GM13977 (cell line): Measurements from ENCODE around the gene PSKH1.
A peak's percentile ranks its signal among the peaks of the same experiment; 100 is the strongest.

Experiments
- DNase-seq: peaks from one replicate; pipeline ENCODE4 v3.0.0; 2012; ENCODE audit warnings: low spot score
- in situ Hi-C: fragments of 300-500 bp; cut with MboI; formaldehyde crosslinking; loops from one replicate; pipeline ENCODE4 v1.12.0; 2022; ENCODE audit warnings: low sequenced_read_pairs, low pct_unique_long_range_greater_than_20kb, mixed read lengths, inconsistent platforms; ENCODE audit not compliant: unreplicated experiment
- TF ChIP-seq, protein P1 (sequence below): IDR thresholded peaks from 2 replicates; pipeline ENCODE4 v1.5.1; 2012; ENCODE audit warnings: mild to moderate bottlenecking, control low read depth; ENCODE audit not compliant: insufficient read depth; ENCODE audit errors: extremely low read depth, missing control alignments

The PSKH1 gene

GRCh38 chr16:67881621-67882161, 11.4 kb upstream of the PSKH1 start:
- in situ Hi-C loops = no loop called here
- DNase-seq = no peak
- TF ChIP-seq, protein P1, sequence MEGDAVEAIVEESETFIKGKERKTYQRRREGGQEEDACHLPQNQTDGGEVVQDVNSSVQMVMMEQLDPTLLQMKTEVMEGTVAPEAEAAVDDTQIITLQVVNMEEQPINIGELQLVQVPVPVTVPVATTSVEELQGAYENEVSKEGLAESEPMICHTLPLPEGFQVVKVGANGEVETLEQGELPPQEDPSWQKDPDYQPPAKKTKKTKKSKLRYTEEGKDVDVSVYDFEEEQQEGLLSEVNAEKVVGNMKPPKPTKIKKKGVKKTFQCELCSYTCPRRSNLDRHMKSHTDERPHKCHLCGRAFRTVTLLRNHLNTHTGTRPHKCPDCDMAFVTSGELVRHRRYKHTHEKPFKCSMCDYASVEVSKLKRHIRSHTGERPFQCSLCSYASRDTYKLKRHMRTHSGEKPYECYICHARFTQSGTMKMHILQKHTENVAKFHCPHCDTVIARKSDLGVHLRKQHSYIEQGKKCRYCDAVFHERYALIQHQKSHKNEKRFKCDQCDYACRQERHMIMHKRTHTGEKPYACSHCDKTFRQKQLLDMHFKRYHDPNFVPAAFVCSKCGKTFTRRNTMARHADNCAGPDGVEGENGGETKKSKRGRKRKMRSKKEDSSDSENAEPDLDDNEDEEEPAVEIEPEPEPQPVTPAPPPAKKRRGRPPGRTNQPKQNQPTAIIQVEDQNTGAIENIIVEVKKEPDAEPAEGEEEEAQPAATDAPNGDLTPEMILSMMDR = no peak

GRCh38 chr16:67882374-67883145, 10.5 kb upstream of the PSKH1 start:
- in situ Hi-C loops = no loop called here
- DNase-seq = no peak
- TF ChIP-seq, protein P1 = no peak

- in situ Hi-C loops = no loop called here
- TF ChIP-seq, protein P1 = no peak
Measured at GRCh38 chr16:67883146-67883871, 9.7 kb upstream of the PSKH1 start.

GRCh38 chr16:67883872-67884261, 9.2 kb upstream of the PSKH1 start:
- DNase-seq = peak; percentile 91
- in situ Hi-C loops = no loop called here
- TF ChIP-seq, protein P1 = peak; percentile 91

More at GRCh38 chr16:67883146-67883871, 9.7 kb upstream of the PSKH1 start:
- DNase-seq = no peak

DNA sequence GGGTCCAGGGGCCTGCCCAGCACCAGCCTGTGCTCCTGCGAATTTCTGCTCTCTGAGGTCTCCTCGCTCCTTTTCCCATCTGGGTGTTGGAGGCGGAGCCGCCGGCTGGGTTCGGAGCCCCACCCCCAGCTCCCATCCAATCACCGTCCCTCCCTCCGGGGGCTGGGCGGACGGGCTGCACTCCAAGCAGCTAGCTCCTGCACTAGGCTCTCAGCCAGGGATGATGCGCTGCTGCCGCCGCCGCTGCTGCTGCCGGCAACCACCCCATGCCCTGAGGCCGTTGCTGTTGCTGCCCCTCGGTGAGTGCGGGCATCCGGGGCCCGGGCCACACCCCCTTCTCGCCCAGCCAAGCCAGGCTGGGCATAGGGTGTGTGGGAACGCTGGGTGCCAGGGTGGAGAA, 8.4 kb upstream of the PSKH1 start, which contains the start of gene NRN1L:
TSS of gene NRN1L (plus strand) at position 202 of the 400 bp plus-strand sequence. CDS start at position 221, 19 bp downstream.
- no peak for DNase-seq
- TF ChIP-seq, protein P1 = no peak

GRCh38 chr16:67885545-67885944, 7.5 kb upstream of the PSKH1 start:
- TF ChIP-seq, protein P1 = no peak
- no peak for DNase-seq
- in situ Hi-C loops = no loop called here

More for the DNA sequence above, 8.4 kb upstream of the PSKH1 start, which contains the start of gene NRN1L:
- in situ Hi-C loops = no loop called here
